Measurements from ENCODE around the gene SKIC3. TPM values are rescaled to one million over a fixed set of nuclear protein-coding genes. Genes with fewer than 3 reads are reported as not detected.

Gene SKIC3
- total RNA-seq, 1 experiment from 2014 or later = 78.4 TPM

DNA sequence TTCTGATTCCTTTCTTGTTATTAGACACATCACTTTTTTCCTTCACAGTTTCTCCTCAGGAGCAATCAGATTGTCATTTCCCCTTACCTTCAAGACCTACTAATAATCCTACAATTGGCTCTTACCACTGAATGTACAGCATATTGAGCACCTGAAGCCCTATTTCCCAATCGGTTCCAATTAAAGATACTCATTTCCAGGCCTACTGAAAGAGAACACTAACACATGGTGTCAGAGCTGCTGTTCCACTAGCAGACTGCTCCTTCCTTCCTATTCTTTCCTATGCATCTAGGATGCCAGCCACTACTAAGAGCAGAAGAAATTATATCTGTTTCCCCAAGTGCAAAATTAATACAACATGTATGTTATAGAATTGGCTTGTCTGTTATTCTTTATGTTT is 34.6 kb downstream of the SKIC3 start:
- no peak overlapping the region for H3K27ac Mint-ChIP-seq (ENCODE audit: unreplicated experiment)
- intact Hi-C loops (cut with micrococcal nuclease; ENCODE audit: unreplicated experiment) = no loop called here
- H3K27me3 Mint-ChIP-seq (ENCODE audit: insufficient read depth, unreplicated experiment) = no peaks in the 10 kb centered on the region
- Histone ChIP-seq H3K36me3 (ENCODE audit: control insufficient read depth, insufficient read depth, low read length) (no peaks in the 10 kb centered on the region; the same call in 1 of the 2 replicates), H3K27me3 (replicated peaks; ENCODE audit: control insufficient read depth, insufficient read depth, low read length) (no peaks in the 10 kb centered on the region), H3K9me3 (no peaks in the 10 kb centered on the region), H3K4me3 (ENCODE audit: low read depth, low read length) (no peak overlapping the region), H3K4me1 (no peaks in the 10 kb centered on the region)
- no TSS peak for BruUV-seq (replicated peaks)
- H3K4me3 Mint-ChIP-seq (ENCODE audit: unreplicated experiment) = no peak overlapping the region
- TF ChIP-seq, protein P1, sequence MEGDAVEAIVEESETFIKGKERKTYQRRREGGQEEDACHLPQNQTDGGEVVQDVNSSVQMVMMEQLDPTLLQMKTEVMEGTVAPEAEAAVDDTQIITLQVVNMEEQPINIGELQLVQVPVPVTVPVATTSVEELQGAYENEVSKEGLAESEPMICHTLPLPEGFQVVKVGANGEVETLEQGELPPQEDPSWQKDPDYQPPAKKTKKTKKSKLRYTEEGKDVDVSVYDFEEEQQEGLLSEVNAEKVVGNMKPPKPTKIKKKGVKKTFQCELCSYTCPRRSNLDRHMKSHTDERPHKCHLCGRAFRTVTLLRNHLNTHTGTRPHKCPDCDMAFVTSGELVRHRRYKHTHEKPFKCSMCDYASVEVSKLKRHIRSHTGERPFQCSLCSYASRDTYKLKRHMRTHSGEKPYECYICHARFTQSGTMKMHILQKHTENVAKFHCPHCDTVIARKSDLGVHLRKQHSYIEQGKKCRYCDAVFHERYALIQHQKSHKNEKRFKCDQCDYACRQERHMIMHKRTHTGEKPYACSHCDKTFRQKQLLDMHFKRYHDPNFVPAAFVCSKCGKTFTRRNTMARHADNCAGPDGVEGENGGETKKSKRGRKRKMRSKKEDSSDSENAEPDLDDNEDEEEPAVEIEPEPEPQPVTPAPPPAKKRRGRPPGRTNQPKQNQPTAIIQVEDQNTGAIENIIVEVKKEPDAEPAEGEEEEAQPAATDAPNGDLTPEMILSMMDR (IDR thresholded peaks at IDR 0.05; ENCODE audit: insufficient read depth in 1 of 2, low read depth in 1 of 2, low read length in 1 of 2, severe bottlenecking in 1 of 2, unreplicated experiment in 1 of 2) = no peak
- no peaks in the 10 kb centered on the region for H3K9me3 Mint-ChIP-seq (ENCODE audit: unreplicated experiment)
- peaks cover 51% of the 10 kb centered on the region for H3K36me3 Mint-ChIP-seq (ENCODE audit: insufficient read depth, unreplicated experiment)
- ChIA-PET POLR2A (no interaction called here), CTCF (no interaction called here)
- DNase-seq = no peak
- no peaks in the 10 kb centered on the region for H3K4me1 Mint-ChIP-seq (ENCODE audit: low read depth, unreplicated experiment)

DNA sequence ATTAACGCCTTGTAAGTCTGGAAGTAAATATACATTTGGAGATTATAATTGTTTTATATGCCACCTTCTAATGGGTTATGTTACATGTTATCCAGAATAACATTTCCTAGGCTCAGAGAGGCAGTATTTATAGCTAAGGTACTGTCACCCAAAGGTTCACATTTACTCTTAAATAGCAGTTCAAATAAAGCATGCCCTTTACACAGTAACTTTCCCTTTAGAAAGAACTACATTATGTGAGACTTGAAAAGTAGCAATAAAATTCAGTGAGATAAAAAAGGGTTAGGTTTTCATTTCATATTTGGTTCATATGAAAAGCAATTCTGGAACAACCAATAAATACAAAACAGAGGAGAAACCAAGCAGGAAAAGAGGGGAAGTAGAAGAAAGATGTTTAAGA is 35.1 kb downstream of the SKIC3 start:
- no TSS peak for BruUV-seq (replicated peaks)
- no peak overlapping the region for H3K4me3 Mint-ChIP-seq (ENCODE audit: unreplicated experiment)
- no peaks in the 10 kb centered on the region for H3K27me3 Mint-ChIP-seq (ENCODE audit: insufficient read depth, unreplicated experiment)
- H3K9me3 Mint-ChIP-seq (ENCODE audit: unreplicated experiment) = no peaks in the 10 kb centered on the region
- ChIA-PET CTCF (no interaction called here), POLR2A (no interaction called here)
- no peak overlapping the region for H3K27ac Mint-ChIP-seq (ENCODE audit: unreplicated experiment)
- Histone ChIP-seq H3K36me3 (ENCODE audit: control insufficient read depth, insufficient read depth, low read length) (no peaks in the 10 kb centered on the region; the same call in 1 of the 2 replicates), H3K4me1 (no peaks in the 10 kb centered on the region), H3K9me3 (no peaks in the 10 kb centered on the region), H3K4me3 (ENCODE audit: low read depth, low read length) (no peak overlapping the region), H3K27me3 (replicated peaks; ENCODE audit: control insufficient read depth, insufficient read depth, low read length) (no peaks in the 10 kb centered on the region)
- DNase-seq = no peak
- TF ChIP-seq, protein P1 (IDR thresholded peaks at IDR 0.05; ENCODE audit: insufficient read depth in 1 of 2, low read depth in 1 of 2, low read length in 1 of 2, severe bottlenecking in 1 of 2, unreplicated experiment in 1 of 2) = no peak
- no peaks in the 10 kb centered on the region for H3K4me1 Mint-ChIP-seq (ENCODE audit: low read depth, unreplicated experiment)
- H3K36me3 Mint-ChIP-seq (ENCODE audit: insufficient read depth, unreplicated experiment) = peaks cover 54% of the 10 kb centered on the region
- intact Hi-C loops (cut with micrococcal nuclease; ENCODE audit: unreplicated experiment) = no loop called here

DNA sequence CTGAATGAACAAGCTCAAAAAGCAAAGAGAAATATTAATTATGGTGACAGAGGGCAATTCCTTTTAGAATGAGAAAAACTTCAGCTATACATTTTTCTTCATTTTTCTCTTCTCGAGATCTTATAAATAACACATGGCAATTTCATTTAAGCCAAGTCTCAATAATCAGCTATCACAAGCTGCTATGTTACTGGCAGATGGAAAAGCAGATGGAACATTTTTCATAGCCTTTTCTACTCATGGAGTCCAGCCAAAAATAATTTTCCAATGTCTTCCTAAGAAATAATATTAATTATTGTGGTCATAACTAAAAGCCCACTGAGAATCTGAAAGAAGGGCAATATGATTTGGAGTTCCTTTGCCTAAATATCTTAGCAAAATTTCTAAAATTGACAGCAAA is 35.6 kb downstream of the SKIC3 start:
- no peaks in the 10 kb centered on the region for H3K4me1 ChIP-seq
- POLR2A ChIA-PET = no interaction called here
- H3K36me3 Mint-ChIP-seq (ENCODE audit: insufficient read depth, unreplicated experiment) = peaks cover 58% of the 10 kb centered on the region
- no peak overlapping the region for H3K27ac Mint-ChIP-seq (ENCODE audit: unreplicated experiment)
- TF ChIP-seq, protein P1 (IDR thresholded peaks at IDR 0.05; ENCODE audit: insufficient read depth in 1 of 2, low read depth in 1 of 2, low read length in 1 of 2, severe bottlenecking in 1 of 2, unreplicated experiment in 1 of 2) = no peak
- H3K9me3 Mint-ChIP-seq (ENCODE audit: unreplicated experiment) = no peaks in the 10 kb centered on the region
- no peaks in the 10 kb centered on the region for H3K4me1 Mint-ChIP-seq (ENCODE audit: low read depth, unreplicated experiment)
- no peaks in the 10 kb centered on the region for H3K27me3 Mint-ChIP-seq (ENCODE audit: insufficient read depth, unreplicated experiment)
- H3K4me3 Mint-ChIP-seq (ENCODE audit: unreplicated experiment) = no peak overlapping the region
- BruUV-seq (replicated peaks) = no TSS peak
- no peak overlapping the region for H3K4me3 ChIP-seq (ENCODE audit: low read depth, low read length)
- CTCF ChIA-PET = no interaction called here
- intact Hi-C loops (cut with micrococcal nuclease; ENCODE audit: unreplicated experiment) = no loop called here
- no peaks in the 10 kb centered on the region for H3K9me3 ChIP-seq
- no peak for DNase-seq
- no peaks in the 10 kb centered on the region; the same call in 1 of the 2 replicates for H3K36me3 ChIP-seq (ENCODE audit: control insufficient read depth, insufficient read depth, low read length)
- H3K27me3 ChIP-seq (replicated peaks; ENCODE audit: control insufficient read depth, insufficient read depth, low read length) = no peaks in the 10 kb centered on the region

All from Caco-2 (cell line).